CD8-positive, alpha-beta memory T cell (primary cell): Measurements from ENCODE around the gene KRTAP22-1. TPM values are rescaled to one million over a fixed set of nuclear protein-coding genes. Genes with fewer than 3 reads are reported as not detected.

Source experiments
- CTCF ChIA-PET: fragments of 350-600 bp; sonication (Branson Sonifier 250); formaldehyde crosslinking; loops from one replicate; lab custom pipeline; 2021; ENCODE audit warnings: antibody characterized with exemption; lab: Charles Lee
- POLR2A ChIA-PET: fragments of 350-600 bp; sonication (Branson Sonifier 250); formaldehyde crosslinking; loops from one replicate; lab custom pipeline; 2021; ENCODE audit warnings: antibody characterized with exemption; lab: Charles Lee
- DNase-seq, 5 donors: peaks; one replicate each; pipeline versions ENCODE4 v3.0.0 to v3.0.0-alpha.2; 2020 to 2022; ENCODE audit warnings: mixed read lengths in 1 of 5
- H3K27ac ChIP-seq: one replicate; pipeline ENCODE4 v1.7.0; 2013; ENCODE audit warnings: low read depth, mild to moderate bottlenecking, low read length, moderate library complexity
- H3K27me3 ChIP-seq: 2 replicates; pipeline ENCODE4 v1.7.0; 2013; ENCODE audit warnings: low read length, mild to moderate bottlenecking; ENCODE audit not compliant: insufficient read depth, poor library complexity, severe bottlenecking
- H3K36me3 ChIP-seq: 2 replicates; pipeline ENCODE4 v1.7.0; 2013; ENCODE audit warnings: mild to moderate bottlenecking, low read length, moderate library complexity; ENCODE audit not compliant: insufficient read depth
- H3K4me1 ChIP-seq: 2 replicates; pipeline ENCODE4 v1.7.0; 2013; ENCODE audit warnings: mild to moderate bottlenecking, low read length, moderate library complexity; ENCODE audit not compliant: insufficient read depth
- H3K4me3 ChIP-seq: 2 replicates; pipeline ENCODE4 v1.7.0; 2013; ENCODE audit warnings: mild to moderate bottlenecking, low read length
- H3K9me3 ChIP-seq: 2 replicates; pipeline ENCODE4 v1.7.0; 2013; ENCODE audit warnings: mild to moderate bottlenecking, low read length
- H3K27ac Mint-ChIP-seq, 8 donors: one replicate each; pipeline ENCODE4 v1.8.0; 2020 to 2021; ENCODE audit warnings: mixed read lengths in 8 of 8, mild to moderate bottlenecking in 6 of 8, inconsistent platforms in 3 of 8, moderate library complexity in 3 of 8
- H3K27me3 Mint-ChIP-seq, 2 donors: one replicate each; pipeline ENCODE4 v1.8.0; 2020 to 2021; ENCODE audit warnings: mixed read lengths in 2 of 2, mild to moderate bottlenecking in 1 of 2, moderate library complexity in 1 of 2
- H3K36me3 Mint-ChIP-seq, 3 donors: one replicate each; pipeline ENCODE4 v1.8.0; 2020 to 2021; ENCODE audit warnings: mixed read lengths in 3 of 3, inconsistent platforms in 1 of 3, mild to moderate bottlenecking in 1 of 3
- H3K4me1 Mint-ChIP-seq, 3 donors: one replicate each; pipeline ENCODE4 v1.8.0; 2020 to 2021; ENCODE audit warnings: mixed read lengths in 3 of 3, inconsistent platforms in 1 of 3, mild to moderate bottlenecking in 1 of 3
- H3K4me3 Mint-ChIP-seq, 7 donors: one replicate each; pipeline ENCODE4 v1.8.0; 2020 to 2021; ENCODE audit warnings: mixed read lengths in 7 of 7, mild to moderate bottlenecking in 6 of 7, moderate library complexity in 4 of 7, inconsistent platforms in 2 of 7
- H3K9me3 Mint-ChIP-seq, 5 donors: one replicate each; pipeline ENCODE4 v1.8.0; 2020 to 2022; ENCODE audit warnings: mixed read lengths in 5 of 5, mild to moderate bottlenecking in 3 of 5, moderate library complexity in 2 of 5, inconsistent platforms in 1 of 5
- polyA plus RNA-seq: library from polyadenylated mRNA; unstranded; fragments of 300-500 nt; fragmentation: Illumina TruSeq; gene quantifications from one replicate; pipeline ENCODE4 v1.2.3, GENCODE V29; 2021
- total RNA-seq, 2 experiments: library from RNA; stranded (reverse); gene quantifications; one replicate each; pipeline ENCODE4 v1.2.3, GENCODE V29; 2021

The KRTAP22-1 gene
- total and polyA plus RNA-seq, 3 experiments from 2014 or later = not detected

DNA sequence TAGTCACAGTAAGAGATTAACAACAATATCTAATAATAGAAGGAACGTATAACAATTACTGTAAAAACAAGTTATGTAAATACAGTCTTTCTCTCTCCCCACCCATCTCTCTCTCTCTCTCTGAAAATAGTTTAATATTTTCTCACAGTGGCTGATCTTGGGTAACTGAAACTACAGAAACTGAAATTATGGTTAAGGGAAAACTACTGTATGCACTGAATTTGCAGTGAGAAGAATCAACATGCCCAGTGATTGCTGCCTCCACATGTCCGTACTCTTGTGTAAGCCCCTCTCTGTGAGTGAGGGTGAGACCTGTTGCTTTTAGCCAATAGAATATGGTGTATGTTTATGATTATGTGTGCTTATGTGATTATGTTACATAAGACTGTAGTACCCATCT lies 11.2 kb downstream of the KRTAP22-1 start:
- Mint-ChIP-seq H3K9me3 (peaks cover 2 to 17% (median 3%) of the 10 kb centered on the region in 5 donors), H3K36me3 (no peaks in the 10 kb centered on the region), H3K4me1 (no peaks in the 10 kb centered on the region), H3K27ac (no peak overlapping the region), H3K4me3 (no peak overlapping the region), H3K27me3 (peaks cover 0 to 1% of the 10 kb centered on the region in 2 donors)
- Histone ChIP-seq H3K4me1 (no peaks in the 10 kb centered on the region), H3K4me3 (no peak overlapping the region), H3K9me3 (no peaks in the 10 kb centered on the region), H3K36me3 (no peaks in the 10 kb centered on the region), H3K27ac (no peak overlapping the region), H3K27me3 (no peaks in the 10 kb centered on the region)
- DNase-seq = no peak
- ChIA-PET POLR2A (no interaction called here), CTCF (no interaction called here)

DNA sequence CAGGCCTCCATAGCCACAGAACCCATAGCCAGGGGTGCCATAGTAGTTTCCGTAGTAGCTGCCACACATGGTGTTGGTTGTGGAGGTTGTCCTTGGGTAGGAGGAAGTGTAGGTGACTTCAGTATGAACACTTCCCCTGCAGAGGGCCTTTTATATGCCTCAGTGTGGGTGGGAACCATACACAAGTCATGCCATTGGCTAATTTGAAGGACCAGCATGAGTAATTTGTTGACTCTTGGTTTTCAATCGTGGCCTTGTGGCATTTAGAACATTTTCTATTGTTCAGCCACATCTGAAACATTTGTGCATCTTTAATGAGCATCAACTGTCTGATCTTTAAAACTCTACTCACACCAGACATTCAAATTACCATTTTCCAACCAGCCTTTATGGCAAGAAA lies 12.9 kb downstream of the KRTAP22-1 start, which contains the start of gene KRTAP6-1:
Gene KRTAP6-1 (minus strand): TSS at position 95 of the 400 bp plus-strand sequence. CDS start 26 bp downstream, at position 69.
- Mint-ChIP-seq H3K27me3 (peaks cover 0 to 1% of the 10 kb centered on the region in 2 donors), H3K4me1 (no peaks in the 10 kb centered on the region), H3K9me3 (peaks cover 2 to 13% (median 3%) of the 10 kb centered on the region in 5 donors), H3K4me3 (no peak within 1 kb of the TSS), H3K27ac (no peak within 1 kb of the TSS), H3K36me3 (no peaks in the 10 kb centered on the region)
- CTCF ChIA-PET = no interaction called here
- Histone ChIP-seq H3K27me3 (no peaks in the 10 kb centered on the region), H3K9me3 (no peaks in the 10 kb centered on the region), H3K36me3 (no peaks in the 10 kb centered on the region), H3K4me3 (no peak within 1 kb of the TSS), H3K27ac (no peak within 1 kb of the TSS), H3K4me1 (no peaks in the 10 kb centered on the region)
- DNase-seq = no peak
- POLR2A ChIA-PET = no interaction called here

DNA sequence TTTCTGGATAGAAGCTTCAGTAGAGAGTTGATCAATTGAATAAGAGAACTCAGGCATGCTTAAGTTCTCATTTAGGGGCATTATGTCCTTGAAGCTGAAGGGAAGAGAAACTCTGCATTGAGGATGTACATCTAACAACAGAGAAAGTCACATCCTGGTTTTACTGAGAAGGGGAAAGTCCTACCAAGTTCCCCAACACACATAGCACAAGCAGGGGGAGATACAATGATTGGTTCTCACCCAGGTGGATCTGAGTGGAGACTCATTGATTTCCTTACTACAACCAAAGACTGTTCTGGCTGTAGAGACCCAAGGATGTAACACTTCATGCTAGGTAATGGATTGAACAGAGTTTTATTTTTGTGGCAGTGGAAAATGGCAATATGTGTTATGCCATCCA lies 14.3 kb downstream of the KRTAP22-1 start:
- H3K4me1 Mint-ChIP-seq = no peaks in the 10 kb centered on the region
- ChIA-PET CTCF (no interaction called here), POLR2A (no interaction called here)
- H3K27me3 Mint-ChIP-seq = peaks cover 0 to 1% of the 10 kb centered on the region in 2 donors
- no peak for DNase-seq
- no peaks in the 10 kb centered on the region for H3K36me3 ChIP-seq
- no peak overlapping the region for H3K4me3 Mint-ChIP-seq
- H3K9me3 Mint-ChIP-seq = peaks cover 2 to 13% (median 3%) of the 10 kb centered on the region in 5 donors
- no peak overlapping the region for H3K4me3 ChIP-seq
- H3K27ac Mint-ChIP-seq = no peak overlapping the region
- no peaks in the 10 kb centered on the region for H3K27me3 ChIP-seq
- H3K4me1 ChIP-seq = no peaks in the 10 kb centered on the region
- H3K9me3 ChIP-seq = no peaks in the 10 kb centered on the region
- H3K36me3 Mint-ChIP-seq = no peaks in the 10 kb centered on the region
- H3K27ac ChIP-seq = no peak overlapping the region

DNA sequence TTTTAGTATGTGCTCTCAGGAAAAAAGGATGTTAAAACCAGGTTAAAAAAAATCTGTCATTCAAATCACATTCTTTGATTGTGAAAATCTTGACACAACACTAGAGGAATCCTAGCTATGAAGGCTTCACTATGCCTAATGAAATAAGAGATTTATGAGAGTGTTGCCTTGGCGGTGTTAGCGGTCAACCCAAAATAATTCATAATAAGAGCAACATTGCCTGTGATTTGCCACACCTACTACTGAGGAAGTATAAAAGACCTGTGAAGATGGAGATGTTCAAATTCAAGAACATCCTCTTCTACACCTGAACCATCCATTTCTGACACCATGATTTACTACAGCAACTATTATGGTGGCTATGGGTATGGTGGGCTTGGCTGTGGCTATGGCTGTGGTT lies 15.2 kb downstream of the KRTAP22-1 start, which contains the start of gene KRTAP20-1:
Gene KRTAP20-1 (plus strand): TSS at position 301 of the 400 bp plus-strand sequence. CDS start 30 bp downstream, at position 331.
- Histone ChIP-seq H3K4me1 (no peaks in the 10 kb centered on the region), H3K9me3 (no peaks in the 10 kb centered on the region), H3K4me3 (no peak within 1 kb of the TSS), H3K27ac (no peak within 1 kb of the TSS), H3K36me3 (no peaks in the 10 kb centered on the region), H3K27me3 (no peaks in the 10 kb centered on the region)
- Mint-ChIP-seq H3K9me3 (peaks cover 0 to 5% (median 2%) of the 10 kb centered on the region in 5 donors), H3K27me3 (no peaks in the 10 kb centered on the region), H3K4me1 (no peaks in the 10 kb centered on the region), H3K27ac (no peak within 1 kb of the TSS), H3K4me3 (no peak within 1 kb of the TSS), H3K36me3 (no peaks in the 10 kb centered on the region)
- no peak for DNase-seq
- ChIA-PET CTCF (no interaction called here), POLR2A (no interaction called here)

DNA sequence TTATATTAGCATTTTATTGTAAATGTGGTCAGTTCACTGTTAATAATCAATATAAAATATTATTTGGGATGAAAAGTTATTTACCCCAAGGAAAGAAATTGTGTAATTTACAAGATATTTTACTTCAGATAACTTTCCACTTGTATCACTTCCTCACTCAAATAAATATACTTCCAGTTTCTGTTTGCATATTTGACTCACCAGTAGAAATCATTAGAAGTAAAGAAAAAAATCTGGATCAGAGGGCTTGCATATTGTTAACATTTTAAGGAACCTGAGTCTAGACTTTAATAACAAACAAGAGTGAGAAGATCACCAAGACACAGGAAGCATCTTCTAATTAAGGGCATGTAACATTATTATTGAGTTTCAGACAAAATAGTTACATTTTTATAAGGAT lies 19.2 kb downstream of the KRTAP22-1 start:
- no peaks in the 10 kb centered on the region for H3K9me3 ChIP-seq
- Mint-ChIP-seq H3K36me3 (no peaks in the 10 kb centered on the region), H3K9me3 (peaks cover 0 to 5% (median 0%) of the 10 kb centered on the region in 5 donors), H3K4me1 (no peaks in the 10 kb centered on the region), H3K27me3 (no peaks in the 10 kb centered on the region), H3K4me3 (no peak overlapping the region), H3K27ac (no peak overlapping the region)
- H3K4me3 ChIP-seq = no peak overlapping the region
- H3K36me3 ChIP-seq = no peaks in the 10 kb centered on the region
- no peaks in the 10 kb centered on the region for H3K4me1 ChIP-seq
- no peak overlapping the region for H3K27ac ChIP-seq
- DNase-seq = no peak
- POLR2A ChIA-PET = no interaction called here
- no peaks in the 10 kb centered on the region for H3K27me3 ChIP-seq
- CTCF ChIA-PET = no interaction called here

DNA sequence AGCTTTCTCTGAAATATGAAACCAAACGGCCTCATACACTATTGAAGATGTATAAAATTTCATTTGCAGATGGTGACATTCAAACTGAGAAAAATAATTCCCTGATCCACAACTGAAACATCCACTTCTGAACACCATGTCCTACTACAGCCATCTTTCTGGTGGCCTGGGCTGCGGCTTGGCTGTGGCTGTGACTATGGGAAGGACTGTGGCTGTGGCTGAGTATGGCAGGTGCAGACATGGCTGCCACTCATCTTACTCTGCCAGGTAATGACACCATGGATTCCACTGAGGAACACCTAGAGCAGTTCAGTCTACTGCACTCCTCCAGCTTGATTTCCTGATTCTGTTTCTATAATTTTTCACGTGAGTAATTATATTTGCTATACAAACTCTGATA lies 19.6 kb downstream of the KRTAP22-1 start, which contains the start of gene KRTAP20-4:
Gene KRTAP20-4 (plus strand): TSS at position 106 of the 400 bp plus-strand sequence.
- DNase-seq = no peak
- H3K9me3 Mint-ChIP-seq = peaks cover 0 to 5% (median 0%) of the 10 kb centered on the region in 5 donors

DNA sequence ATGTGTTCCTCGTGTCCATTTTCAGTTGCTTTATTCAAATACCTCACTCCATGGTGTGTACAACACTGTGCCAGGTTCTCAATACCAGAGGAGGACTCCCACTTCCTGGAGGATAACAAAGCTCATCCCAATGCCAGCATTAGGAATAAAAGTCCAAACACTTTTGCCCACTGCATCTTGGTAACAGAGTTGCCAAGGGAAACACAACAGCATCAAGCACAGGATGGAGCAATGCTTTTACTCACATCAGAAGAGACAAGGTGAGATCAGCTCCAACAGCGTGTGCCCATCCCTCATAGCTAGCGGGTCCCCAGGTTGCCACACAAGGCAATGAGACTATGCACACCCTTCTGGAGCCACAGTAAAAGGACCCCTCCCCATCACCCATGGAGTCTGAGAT lies 22.5 kb downstream of the KRTAP22-1 start:
- no peaks in the 10 kb centered on the region for H3K36me3 ChIP-seq
- no peaks in the 10 kb centered on the region for H3K27me3 ChIP-seq
- Mint-ChIP-seq H3K9me3 (peaks cover 0 to 8% (median 0%) of the 10 kb centered on the region in 5 donors), H3K4me3 (no peak overlapping the region), H3K4me1 (no peaks in the 10 kb centered on the region), H3K27ac (no peak overlapping the region), H3K36me3 (no peaks in the 10 kb centered on the region), H3K27me3 (no peaks in the 10 kb centered on the region)
- DNase-seq = no peak
- H3K4me1 ChIP-seq = no peaks in the 10 kb centered on the region
- no peak overlapping the region for H3K4me3 ChIP-seq
- no peaks in the 10 kb centered on the region for H3K9me3 ChIP-seq
- no peak overlapping the region for H3K27ac ChIP-seq
- ChIA-PET POLR2A (no interaction called here), CTCF (no interaction called here)

More for the DNA sequence above, 19.6 kb downstream of the KRTAP22-1 start, which contains the start of gene KRTAP20-4:
- Mint-ChIP-seq H3K27me3 (no peaks in the 10 kb centered on the region), H3K36me3 (no peaks in the 10 kb centered on the region), H3K27ac (no peak within 1 kb of the TSS), H3K4me1 (no peaks in the 10 kb centered on the region), H3K4me3 (no peak within 1 kb of the TSS)
- H3K27ac ChIP-seq = no peak within 1 kb of the TSS
- no peak within 1 kb of the TSS for H3K4me3 ChIP-seq
- H3K4me1 ChIP-seq = no peaks in the 10 kb centered on the region
- no peaks in the 10 kb centered on the region for H3K27me3 ChIP-seq
- no peaks in the 10 kb centered on the region for H3K36me3 ChIP-seq
- ChIA-PET POLR2A (no interaction called here), CTCF (no interaction called here)
- no peaks in the 10 kb centered on the region for H3K9me3 ChIP-seq

DNA sequence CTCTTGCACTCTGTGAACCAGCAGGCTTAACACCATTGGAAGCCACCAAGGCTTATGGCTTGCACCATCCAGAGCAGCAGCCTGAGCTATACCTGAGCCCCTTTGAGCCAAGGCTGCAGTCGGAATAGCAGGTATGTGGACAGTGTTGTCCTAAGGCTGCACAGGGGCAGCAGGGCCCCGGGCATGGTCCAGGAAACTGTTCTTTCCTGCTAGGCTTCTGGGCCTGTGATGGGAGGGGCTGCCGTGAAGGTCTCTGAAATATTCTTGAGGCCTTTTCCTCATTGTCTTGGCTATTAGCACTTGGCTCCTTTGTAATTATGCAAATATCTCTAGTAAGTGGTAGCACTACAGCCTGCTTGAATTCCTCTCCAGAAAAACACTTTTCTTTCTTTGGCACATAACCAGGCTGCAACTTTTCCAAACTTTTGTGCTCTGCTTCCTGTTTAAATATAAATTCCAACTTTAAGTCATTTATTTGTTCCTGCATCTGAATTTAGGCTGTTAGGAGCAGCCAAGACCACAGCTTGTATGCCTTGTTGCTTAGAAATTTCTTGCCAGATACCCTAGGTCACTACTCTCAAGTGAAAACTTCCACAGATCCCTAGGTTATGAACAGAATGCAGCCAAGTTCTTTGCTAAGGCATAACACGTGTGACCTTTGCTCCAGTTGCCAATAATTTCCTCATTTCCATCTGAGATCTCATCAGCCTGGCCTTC lies 24.7 kb downstream of the KRTAP22-1 start:
- Mint-ChIP-seq H3K36me3 (no peaks in the 10 kb centered on the region), H3K9me3 (peaks cover 0 to 8% (median 0%) of the 10 kb centered on the region in 5 donors), H3K4me3 (no peak overlapping the region), H3K27ac (no peak overlapping the region), H3K4me1 (no peaks in the 10 kb centered on the region), H3K27me3 (no peaks in the 10 kb centered on the region)
- H3K36me3 ChIP-seq = no peaks in the 10 kb centered on the region
- POLR2A ChIA-PET = no interaction called here
- DNase-seq = no peak
- no peaks in the 10 kb centered on the region for H3K27me3 ChIP-seq
- H3K27ac ChIP-seq = no peak overlapping the region
- H3K4me1 ChIP-seq = no peaks in the 10 kb centered on the region
- H3K9me3 ChIP-seq = no peaks in the 10 kb centered on the region
- no peak overlapping the region for H3K4me3 ChIP-seq
- CTCF ChIA-PET = no interaction called here
